ENCODE results near the gene PDPK1. TPM values are rescaled to one million over a fixed set of nuclear protein-coding genes. Genes with fewer than 3 reads are reported as not detected.
"Not testable (repeated sequence)": the region's sequence is repeated elsewhere in the genome, so short reads cannot be mapped to it uniquely, and the experiment has no call there.

PDPK1 gene
- total and polyA plus RNA-seq, 11 donors, result 12.3 to 54.1 (median 35.7) TPM

DNA sequence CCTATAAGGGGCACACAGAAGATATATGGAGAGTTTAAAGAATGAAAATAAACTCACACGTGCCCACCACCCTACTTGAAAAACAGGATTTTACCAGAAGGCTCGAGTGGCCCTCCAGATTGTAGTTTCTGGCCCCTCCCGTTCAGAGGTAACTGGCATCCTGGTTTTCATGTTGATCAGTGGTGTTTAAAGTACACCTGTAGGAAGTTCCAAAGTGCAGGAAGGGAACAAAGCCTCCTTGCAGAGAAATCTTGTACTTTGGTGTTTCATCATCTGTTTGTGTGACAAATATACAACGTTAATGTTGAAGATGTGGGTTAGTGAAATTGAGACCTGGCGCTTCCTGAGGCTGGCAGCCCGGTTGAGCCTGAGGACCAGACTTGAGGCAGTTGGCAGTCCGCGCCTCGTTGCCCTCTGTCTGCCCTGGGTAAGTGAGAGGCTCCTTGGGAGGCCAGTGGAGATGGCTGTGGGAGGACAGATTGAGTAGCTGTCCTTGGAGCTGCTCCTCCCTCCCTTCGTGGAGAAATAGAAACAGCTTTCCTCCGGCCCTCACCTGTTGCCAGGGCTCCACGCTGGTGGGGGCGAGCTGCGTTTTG, 12.6 kb downstream of the PDPK1 start:
- intact Hi-C loops (cut with DNase I); H3K27me3 ChIP-seq; H3K27ac ChIP-seq; ATAC-seq; DNase-seq; H3K9me3 ChIP-seq; H3K4me3 ChIP-seq; H3K36me3 ChIP-seq: not testable (repeated sequence)
- peaks cover 0 to 11% (median 0%) of the 10 kb centered on the region in 12 donors for H3K4me1 ChIP-seq
- 64 to 100% methylated on average over 1 of the region's 14 CpGs; no CpG with 5 or more reads in 2 of the 4 donors for WGBS, 4 donors

- H3K9me3 ChIP-seq; H3K27ac ChIP-seq; H3K36me3 ChIP-seq; ATAC-seq; H3K4me1 ChIP-seq; H3K27me3 ChIP-seq; DNase-seq; intact Hi-C loops (cut with DNase I); H3K4me3 ChIP-seq: not testable (repeated sequence)
- WGBS, 4 donors, result 61 to 77% (median 71%) methylated on average over 12 to 17 of the region's 17 CpGs
Measured at GRCh38 chr16:2551420-2551889, 13.6 kb downstream of the PDPK1 start.

- H3K4me1 ChIP-seq; H3K27ac ChIP-seq; H3K27me3 ChIP-seq; H3K4me3 ChIP-seq; intact Hi-C loops (cut with DNase I); DNase-seq; H3K9me3 ChIP-seq; H3K36me3 ChIP-seq: not testable (repeated sequence)
- peak in 1 of 4 donors; percentile 37 for ATAC-seq
- no CpG with 5 or more reads among the region's 13 CpGs for WGBS, 4 donors
Measured at GRCh38 chr16:2554709-2555425, 17.0 kb downstream of the PDPK1 start.

DNA sequence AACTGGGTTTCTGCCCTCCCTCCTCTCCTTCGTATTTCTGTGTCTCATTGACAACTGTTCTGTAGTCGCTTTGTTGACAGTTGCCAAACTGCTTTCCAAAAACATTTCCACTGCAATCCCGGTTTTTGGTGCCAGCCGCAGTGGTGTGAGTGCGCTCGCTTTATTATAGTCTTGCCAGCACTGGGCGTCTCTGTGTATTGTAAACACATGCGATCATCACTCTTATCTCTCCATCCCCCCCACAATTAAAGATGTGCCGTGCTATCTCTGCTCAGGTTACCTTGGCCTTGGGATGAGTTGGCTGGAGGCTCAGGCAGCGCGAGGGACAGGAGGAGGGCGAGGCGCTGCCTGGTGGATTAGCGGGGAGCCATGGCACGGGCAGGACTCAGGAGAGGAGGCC, 19.3 kb downstream of the PDPK1 start:
- ATAC-seq; H3K36me3 ChIP-seq; H3K27me3 ChIP-seq; H3K4me1 ChIP-seq; H3K4me3 ChIP-seq; H3K9me3 ChIP-seq; H3K27ac ChIP-seq; DNase-seq; intact Hi-C loops (cut with DNase I): not testable (repeated sequence)
- WGBS, 4 donors, result 94 to 97% methylated on average over 6 of the region's 15 CpGs; no CpG with 5 or more reads in 2 of the 4 donors

DNA sequence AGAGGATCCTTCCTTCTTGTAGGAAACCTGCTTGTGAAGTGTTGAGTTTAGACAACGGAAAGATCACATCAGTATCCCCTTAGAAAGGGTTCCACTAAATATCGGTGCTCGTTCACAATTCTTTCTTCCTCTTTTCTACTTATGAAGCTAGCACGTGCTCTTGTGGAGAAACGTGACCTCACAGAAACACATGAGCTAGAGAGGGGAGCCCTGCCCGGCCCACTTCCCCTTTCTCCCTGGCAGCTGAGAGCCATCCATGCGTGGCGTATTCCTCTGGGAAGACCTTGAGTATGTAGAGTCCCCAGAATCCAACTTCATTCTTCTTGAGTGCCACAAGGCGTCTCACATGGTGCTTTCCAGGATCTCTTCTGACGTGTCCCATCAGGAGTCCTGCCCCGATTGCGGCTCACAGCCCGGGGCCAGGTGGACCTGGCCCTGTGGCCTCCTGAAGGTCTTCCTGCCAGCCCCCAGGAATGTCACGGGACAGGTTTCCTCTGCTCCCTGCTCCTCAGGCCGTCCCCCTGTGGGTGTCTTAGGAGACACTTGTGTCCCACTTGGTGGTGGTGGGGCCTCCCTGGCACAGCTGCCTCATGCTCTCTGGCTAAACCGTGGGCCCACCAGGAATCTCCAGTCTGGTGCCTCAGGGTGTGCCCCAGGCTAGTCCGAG, 22.4 kb downstream of the PDPK1 start:
- H3K27ac ChIP-seq; H3K4me1 ChIP-seq; H3K9me3 ChIP-seq; H3K36me3 ChIP-seq; H3K4me3 ChIP-seq; intact Hi-C loops (cut with DNase I); H3K27me3 ChIP-seq: not testable (repeated sequence)
- DNase-seq (peak in 1 of 5 donors; percentile 13), ATAC-seq (peak; percentile 45 to 80 (median 62))
- 73 to 83% (median 78%) methylated on average over 8 to 9 of the region's 17 CpGs for WGBS, 4 donors

DNA sequence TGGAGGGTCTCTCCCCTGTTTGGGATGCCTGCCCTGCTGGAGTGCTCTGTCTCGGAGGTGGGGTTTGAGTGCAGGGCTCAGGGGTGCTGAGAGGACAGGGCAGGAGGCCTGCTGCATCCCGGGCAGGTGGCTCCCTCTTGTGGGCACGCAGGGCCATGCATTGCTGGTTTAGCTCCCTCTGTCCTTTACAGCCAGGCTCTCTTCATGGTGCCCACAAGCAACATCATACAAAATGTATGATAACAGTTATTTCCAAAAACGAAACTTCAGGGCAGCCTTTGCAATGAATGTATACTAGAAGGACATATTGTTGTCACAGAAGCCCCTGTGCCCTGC, 22.9 kb downstream of the PDPK1 start:
- TF ChIP-seq, protein P1, sequence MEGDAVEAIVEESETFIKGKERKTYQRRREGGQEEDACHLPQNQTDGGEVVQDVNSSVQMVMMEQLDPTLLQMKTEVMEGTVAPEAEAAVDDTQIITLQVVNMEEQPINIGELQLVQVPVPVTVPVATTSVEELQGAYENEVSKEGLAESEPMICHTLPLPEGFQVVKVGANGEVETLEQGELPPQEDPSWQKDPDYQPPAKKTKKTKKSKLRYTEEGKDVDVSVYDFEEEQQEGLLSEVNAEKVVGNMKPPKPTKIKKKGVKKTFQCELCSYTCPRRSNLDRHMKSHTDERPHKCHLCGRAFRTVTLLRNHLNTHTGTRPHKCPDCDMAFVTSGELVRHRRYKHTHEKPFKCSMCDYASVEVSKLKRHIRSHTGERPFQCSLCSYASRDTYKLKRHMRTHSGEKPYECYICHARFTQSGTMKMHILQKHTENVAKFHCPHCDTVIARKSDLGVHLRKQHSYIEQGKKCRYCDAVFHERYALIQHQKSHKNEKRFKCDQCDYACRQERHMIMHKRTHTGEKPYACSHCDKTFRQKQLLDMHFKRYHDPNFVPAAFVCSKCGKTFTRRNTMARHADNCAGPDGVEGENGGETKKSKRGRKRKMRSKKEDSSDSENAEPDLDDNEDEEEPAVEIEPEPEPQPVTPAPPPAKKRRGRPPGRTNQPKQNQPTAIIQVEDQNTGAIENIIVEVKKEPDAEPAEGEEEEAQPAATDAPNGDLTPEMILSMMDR (IDR thresholded peaks at IDR 0.05), result peak in 11 of 12 donors; percentile 23 to 51 (median 37)
- H3K4me3 ChIP-seq; H3K27me3 ChIP-seq; H3K27ac ChIP-seq; H3K4me1 ChIP-seq; H3K36me3 ChIP-seq; H3K9me3 ChIP-seq; intact Hi-C loops (cut with DNase I): not testable (repeated sequence)
- WGBS, 4 donors, result 0 to 7% methylated on average over 2 of the region's 4 CpGs; no CpG with 5 or more reads in 2 of the 4 donors
- DNase-seq (peak; percentile 49 to 75 (median 58)), ATAC-seq (peak; percentile 63 to 91 (median 78))

DNA sequence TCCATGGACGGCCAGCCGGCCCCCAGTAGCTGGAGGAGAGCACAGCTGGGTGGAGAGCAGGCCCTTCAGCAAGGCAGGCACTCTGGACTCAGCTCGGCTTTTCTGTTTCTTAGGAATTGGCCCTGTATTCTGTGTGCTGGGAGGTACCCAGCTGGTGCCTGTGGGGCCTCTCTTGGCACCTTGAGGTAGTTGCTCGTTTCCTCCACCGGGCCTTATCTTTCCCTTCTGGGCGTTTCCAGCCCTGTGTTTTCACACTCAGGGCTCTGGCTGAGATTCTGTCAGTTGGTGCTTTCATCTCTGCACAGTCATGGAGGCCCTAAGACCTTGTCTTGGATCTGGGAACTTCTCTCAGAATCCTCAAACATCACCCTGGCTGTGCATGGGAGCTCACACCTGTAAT, 29.7 kb downstream of the PDPK1 start:
- H3K4me3 ChIP-seq; H3K27me3 ChIP-seq; H3K4me1 ChIP-seq; H3K27ac ChIP-seq; intact Hi-C loops (cut with DNase I); H3K36me3 ChIP-seq; H3K9me3 ChIP-seq; ATAC-seq; DNase-seq: not testable (repeated sequence)
- no CpG with 5 or more reads among the region's 6 CpGs for WGBS, 4 donors

- DNase-seq; H3K27ac ChIP-seq; intact Hi-C loops (cut with DNase I); H3K9me3 ChIP-seq; H3K36me3 ChIP-seq; H3K27me3 ChIP-seq; H3K4me3 ChIP-seq; H3K4me1 ChIP-seq: not testable (repeated sequence)
- peak in 1 of 4 donors; percentile 17 for ATAC-seq
- no CpG with 5 or more reads among the region's 11 CpGs for WGBS, 4 donors
Measured at GRCh38 chr16:2568573-2568972, 30.8 kb downstream of the PDPK1 start.

DNA sequence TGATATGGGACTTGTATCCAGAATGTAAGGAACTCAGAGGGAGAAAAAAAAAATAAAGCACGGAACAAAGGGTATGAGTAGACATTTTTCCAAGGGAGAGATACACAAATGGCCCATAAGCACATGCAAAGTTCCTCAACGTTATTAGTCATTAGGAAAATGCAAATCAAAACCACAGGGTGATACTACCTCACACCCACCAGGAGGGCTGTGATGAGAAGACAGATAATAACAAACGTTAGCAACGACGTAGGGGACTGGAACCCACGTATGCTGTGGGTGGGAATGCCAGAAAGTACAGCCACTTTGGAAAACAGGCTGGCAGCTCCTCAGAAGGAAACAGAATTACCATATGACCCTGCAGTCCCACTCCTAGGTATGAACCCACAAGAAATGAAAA, 34.9 kb downstream of the PDPK1 start:
- H3K9me3 ChIP-seq; intact Hi-C loops (cut with DNase I); H3K27me3 ChIP-seq; H3K27ac ChIP-seq; H3K4me3 ChIP-seq; DNase-seq; H3K36me3 ChIP-seq; ATAC-seq; H3K4me1 ChIP-seq: not testable (repeated sequence)
- no CpG with 5 or more reads among the region's 6 CpGs for WGBS, 4 donors

DNA sequence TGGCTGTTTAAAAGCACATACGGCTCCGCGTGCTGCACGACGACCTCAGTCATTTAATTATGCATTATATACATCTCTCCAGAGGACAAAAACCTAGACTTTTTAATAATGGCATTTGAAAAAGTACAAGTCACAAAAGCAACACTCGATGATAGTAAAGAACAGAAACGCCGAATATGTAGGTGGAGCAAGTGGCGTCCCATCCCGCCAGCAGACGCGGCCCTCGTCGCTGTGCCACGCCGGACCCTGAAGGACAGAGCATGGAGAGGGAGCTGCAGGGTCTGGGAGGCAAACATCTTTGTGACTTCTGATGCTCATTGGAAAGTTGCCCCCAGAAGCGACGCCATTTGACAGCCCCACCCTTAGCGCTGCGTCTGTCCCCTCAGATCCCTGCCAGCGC, 38.0 kb downstream of the PDPK1 start:
- H3K36me3 ChIP-seq; H3K27ac ChIP-seq; DNase-seq; H3K9me3 ChIP-seq; intact Hi-C loops (cut with DNase I); H3K4me3 ChIP-seq; H3K27me3 ChIP-seq; ATAC-seq; H3K4me1 ChIP-seq: not testable (repeated sequence)
- 94 to 99% (median 95%) methylated on average over 11 to 16 of the region's 21 CpGs for WGBS, 4 donors

Measured in heart left ventricle (tissue), 16 donors.